AG08395 (cell line): ENCODE measurements around the gene IQUB.
"Not testable (repeated sequence)": the region's sequence is repeated elsewhere in the genome, so short reads cannot be mapped to it uniquely, and the experiment has no call there.

Experiments used
- DNase-seq: peaks from one replicate; pipeline ENCODE4 v3.0.0; 2012; ENCODE audit warnings: mixed read lengths, low spot score

Gene IQUB

DNA sequence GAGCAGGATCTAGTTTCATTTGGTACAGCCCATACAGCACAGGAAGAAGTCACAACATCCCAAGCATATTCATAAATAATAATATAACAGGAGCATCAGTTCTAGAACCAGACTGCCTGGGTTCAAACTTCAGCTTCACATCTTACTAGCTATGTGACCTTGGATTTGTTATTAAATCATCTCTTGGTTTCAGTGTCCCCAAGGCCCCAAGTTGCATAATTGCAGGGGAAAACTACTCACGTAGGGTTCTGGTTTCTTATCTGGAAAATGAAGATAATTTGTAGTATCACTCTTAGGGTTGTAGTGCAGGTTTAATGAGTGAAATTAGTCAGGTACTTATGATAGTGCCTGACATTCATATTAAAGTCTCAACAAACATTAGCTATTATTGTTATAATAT, 5.5 kb upstream of the IQUB start:
- DNase-seq: no peak

DNA sequence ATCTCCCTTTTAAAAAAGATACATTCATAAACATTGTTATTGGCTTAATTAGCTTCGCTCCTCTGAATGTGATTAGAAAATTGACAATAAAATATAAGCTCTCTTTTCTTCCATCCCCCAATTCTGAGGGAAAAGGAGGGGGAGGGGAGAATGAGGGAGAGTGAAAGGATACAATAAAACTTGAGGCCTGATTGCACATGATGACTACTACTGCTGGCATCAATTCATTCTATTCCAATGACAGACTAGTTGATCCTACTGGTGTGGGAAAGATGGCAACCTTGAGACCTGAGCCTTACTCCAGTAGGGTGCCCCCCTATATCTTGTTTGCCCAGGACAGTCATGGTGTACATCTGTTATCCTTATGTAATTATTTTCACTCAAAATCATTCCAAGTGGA, 4.5 kb upstream of the IQUB start:
- no peak for DNase-seq

DNA sequence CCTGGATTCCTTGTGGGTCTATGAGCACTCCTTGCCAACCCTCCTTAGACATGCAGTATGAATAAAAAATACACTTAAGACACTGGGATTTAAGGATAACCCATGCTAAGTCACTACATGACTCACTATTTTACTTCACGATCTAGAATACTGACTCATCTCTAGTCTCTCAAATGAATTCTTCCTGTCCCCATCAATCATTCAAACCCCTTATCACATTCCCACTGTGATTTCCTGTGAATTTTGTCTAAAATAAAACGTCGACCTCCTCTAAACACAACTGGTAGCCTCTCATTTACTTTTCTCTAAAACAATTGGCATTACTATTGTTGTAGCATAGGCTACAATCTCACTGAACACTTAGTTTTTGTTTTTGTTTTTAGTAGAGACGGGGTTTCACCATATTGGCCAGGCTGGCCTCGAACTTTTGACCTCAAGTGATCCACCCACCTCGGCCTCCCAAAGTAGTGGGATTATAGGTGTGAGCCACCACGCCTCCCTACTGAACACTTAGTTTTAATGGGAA, 3.9 kb upstream of the IQUB start:
- peak; percentile 38 for DNase-seq

- no peak for DNase-seq
Observed at GRCh38 chr7:123537026-123537642, 2.7 kb upstream of the IQUB start.

DNA sequence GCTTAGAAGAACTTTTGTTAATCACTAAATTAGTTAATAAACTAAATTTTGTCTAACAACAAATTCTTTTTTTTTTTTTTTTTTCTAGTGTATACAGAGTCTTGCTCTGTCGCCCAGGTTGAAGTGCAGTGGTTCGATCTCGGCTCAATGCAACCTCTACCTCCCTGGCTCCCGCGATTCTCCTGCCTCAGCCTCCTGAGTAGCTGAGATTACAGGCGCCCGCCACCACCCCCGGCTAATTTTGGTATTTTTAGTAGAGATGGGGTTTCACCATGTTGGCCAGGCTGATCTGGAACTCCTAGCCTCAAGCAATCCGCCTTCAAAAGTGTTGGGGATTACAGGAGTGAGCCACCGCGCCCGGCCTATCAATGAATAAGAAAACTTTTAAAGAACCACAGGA, 1.1 kb upstream of the IQUB start:
- no peak for DNase-seq

DNA sequence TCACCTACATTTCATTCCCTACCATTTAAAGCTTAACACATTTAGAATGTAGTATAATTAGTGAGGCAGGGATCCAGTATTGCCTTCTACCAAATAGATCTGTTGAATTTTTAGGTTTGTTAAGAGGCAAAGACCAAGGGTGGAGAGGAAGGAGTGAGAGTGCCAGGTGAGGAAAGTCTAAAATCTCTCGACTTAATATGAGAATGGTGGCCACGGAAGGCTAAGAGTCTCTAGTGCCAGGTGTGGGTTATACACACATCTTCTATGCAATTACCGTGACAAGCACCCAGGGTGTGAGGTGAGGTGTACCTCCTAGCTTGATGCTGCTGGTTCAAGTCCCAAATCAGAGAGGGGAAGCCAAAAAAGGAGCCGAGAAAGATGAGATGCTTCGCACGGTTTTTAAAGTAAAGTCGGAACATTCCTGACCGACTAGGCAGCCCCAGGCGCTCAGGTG, 439 bp downstream of the IQUB start:
- peak; percentile 2 for DNase-seq

DNA sequence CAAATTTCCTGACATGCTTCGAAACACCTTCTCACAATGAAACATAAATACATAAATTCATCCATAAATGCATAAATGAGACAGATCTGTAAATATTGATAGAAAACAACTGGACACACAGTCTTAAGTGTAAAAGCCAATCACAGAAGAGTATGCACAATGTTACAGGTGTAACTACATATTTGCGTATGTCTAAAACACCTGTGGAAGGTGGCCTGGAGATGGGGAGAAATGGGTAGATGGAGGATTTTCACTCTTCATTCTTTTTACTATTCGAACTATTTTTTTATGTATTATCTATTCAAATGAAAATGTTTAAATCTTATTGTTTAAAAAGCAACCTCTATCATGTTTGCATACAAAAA, 860 bp downstream of the IQUB start:
- DNase-seq: no peak

DNA sequence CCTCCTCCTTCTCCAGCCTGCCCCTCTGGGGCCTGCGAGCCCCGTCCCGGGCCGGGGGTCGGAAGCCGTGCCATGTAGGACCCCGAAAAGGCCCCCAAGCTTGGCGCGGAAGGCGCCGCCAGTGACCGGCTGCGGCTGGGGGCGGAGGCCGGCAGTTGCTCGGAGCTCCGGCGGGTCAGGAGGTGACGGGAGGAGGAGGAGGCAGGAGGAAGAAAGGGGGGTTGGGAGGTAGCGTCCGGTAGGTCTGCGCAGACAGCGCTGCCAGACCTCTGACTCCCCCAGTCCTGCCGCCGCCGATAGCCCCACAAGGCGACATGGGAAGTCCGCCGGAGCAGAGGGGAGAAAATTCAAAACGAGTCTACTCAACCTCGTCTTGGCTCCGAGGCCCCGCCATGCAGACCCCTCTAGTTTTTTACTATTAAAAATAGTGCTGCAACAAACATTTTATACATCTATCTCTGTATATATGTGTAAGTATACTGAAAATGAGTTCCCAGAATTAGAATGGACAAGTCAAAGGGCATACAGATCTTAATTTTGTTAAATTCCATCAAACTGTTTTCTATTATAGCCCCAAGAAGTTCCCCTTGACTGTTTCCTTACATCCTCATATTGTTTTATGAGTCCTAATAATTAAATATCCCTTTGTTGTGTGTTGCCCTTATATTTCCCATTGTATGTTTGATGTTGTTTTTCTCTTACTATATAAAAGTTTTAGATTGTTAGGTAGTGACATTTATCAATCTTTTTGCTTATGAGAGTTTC, 1.4 kb downstream of the IQUB start:
- DNase-seq: not testable (repeated sequence)

DNA sequence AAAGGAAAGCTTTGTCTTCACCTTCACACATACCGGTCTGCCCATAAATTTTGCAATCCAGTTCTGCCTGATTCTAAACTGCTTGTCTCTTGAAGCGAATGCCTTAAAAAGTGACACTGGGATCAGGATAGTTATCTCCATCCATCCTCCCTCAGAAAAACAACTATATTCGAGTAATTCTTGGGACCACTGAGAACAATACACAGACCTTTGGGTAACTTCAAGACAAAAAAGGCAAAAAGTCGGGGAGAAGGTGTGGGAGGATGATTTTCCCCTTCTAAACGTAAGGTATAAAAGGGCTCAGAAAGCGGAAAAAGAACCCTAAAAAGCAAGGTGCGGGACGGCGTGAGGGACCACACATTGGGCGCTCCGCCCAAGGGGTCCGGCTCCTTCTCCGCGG, 2.1 kb downstream of the IQUB start:
- DNase-seq: not testable (repeated sequence)

GRCh38 chr7:123530035-123530591, 4.3 kb downstream of the IQUB start:
- not testable (repeated sequence) for DNase-seq

DNA sequence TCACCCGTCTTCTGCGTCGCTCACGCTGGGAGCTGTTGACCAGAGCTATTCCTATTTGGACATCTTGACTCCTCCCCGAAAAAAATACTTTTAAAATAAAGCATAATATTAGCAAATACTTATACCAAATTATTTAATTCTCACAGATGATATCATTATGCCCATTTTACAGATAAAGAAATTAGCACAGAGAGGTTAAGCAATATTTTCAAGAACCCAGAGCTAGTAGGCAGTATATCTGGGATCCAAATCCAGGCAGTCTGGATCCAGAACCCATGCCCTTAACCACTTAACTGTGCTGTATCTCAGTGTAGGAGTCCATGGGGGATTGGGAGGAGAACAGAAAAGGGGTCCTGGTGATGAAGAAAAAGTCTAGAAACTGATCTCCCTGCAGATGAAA, 6.1 kb downstream of the IQUB start:
- no peak for DNase-seq

GRCh38 chr7:123527712-123528225, 6.6 kb downstream of the IQUB start:
- DNase-seq: not testable (repeated sequence)

DNA sequence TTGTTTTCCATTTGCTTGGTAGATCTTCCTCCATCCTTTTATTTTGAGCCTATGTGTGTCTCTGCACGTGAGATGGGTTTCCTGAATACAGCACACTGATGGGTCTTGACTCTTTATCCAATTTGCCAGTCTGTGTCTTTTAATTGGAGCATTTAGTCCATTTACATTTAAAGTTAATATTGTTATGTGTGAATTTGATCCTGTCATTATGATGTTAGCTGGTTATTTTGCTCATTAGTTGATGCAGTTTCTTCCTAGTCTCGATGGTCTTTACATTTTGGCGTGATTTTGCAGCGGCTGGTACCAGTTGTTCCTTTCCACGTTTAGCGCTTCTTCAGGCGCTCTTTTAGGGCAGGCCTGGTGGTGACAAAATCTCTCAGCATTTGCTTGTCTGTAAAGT, 7.9 kb downstream of the IQUB start:
- not testable (repeated sequence) for DNase-seq

- no peak for DNase-seq
Observed at GRCh38 chr7:123522066-123522465, 12.3 kb downstream of the IQUB start.

GRCh38 chr7:123505221-123505620, 29.2 kb downstream of the IQUB start:
- DNase-seq: no peak

DNA sequence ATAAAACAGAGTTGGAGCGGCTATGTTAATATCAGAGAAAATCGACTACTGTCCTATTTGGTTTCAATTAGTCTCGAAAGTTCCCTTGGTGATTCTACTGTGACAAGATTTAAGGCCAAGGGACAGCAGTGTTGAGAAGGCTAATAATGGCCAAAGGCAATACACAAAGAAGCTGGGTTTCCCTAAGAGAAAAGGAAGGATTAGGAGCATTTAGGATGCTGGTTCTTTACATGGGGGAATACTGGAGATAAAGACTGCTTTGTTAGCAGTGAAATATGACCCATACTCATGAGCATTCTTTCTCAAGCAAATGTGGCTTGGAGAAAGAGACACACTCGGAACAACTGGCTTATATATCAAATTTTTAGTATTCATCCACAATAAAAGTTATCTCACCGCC, 32.2 kb downstream of the IQUB start:
- DNase-seq: no peak

- DNase-seq: no peak
Observed at GRCh38 chr7:123500878-123501489, 33.4 kb downstream of the IQUB start.

- no peak for DNase-seq
Observed at GRCh38 chr7:123499211-123499970, 35.0 kb downstream of the IQUB start.

DNA sequence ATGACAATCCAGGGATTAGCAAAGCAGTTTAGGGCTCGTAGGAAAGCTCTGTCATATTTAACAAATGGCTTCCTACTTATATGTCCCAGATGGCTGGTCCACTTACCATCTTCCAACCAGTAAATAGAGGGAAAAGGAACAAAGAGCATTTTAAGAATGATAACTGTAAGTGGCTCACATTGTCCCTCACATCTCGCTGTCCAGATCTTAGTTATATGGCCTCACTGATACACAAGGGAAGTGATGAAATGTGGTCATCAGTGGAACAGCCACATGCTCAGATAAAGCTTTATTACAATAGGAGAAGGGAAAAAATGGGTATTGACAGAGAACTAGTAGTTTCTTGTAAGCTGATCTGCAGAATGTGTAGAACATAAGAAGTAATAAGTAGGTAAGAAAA, 35.8 kb downstream of the IQUB start:
- no peak for DNase-seq

DNA sequence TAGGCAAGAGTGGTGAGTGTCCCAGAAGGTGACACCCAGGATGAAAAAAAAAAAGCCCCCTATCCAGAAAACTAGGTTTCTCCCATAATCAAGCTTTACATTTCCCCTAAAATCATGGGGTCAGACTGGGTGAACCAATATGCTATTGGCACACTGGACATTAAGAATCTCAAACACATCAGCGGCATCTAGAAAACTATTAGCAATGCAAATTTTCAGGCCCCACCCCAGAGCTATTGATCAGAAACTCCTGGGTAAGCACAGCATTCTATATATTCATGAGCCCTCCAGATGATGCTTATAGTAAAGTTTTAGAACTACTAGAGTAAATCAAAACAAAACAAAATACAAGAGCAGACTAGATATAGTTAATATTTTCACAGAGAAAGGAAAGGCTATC, 36.4 kb downstream of the IQUB start:
- DNase-seq: no peak

DNA sequence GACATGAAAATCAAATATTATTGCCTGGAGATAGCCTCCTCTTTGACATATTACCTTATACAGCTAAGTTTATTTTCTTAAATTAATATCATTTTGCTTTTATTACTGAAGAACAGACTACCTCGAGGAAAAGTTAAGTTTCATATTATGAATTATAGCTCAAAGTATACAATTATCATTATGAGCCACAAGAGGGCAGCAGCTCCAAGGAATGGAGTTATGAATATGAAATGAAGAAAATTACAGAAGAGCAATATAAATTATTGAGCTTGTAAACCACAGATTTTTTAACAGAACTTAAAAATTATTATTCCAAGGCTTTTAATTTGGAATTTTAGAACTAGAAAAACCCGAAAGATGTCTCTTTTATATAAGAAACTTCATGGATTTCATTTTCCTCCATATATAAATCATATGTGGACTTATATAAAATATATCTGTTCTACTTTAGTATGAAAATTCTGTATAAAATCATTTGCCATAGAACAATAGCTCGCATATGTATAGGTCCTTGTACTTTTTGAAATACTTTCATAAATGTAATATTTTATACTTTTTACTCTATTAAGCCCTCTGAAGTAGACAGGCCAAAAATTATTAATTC, 40.1 kb downstream of the IQUB start:
- peak; percentile 48 for DNase-seq
